ENCODE measurements around the gene SLC16A1.
"Not testable (repeated sequence)": the region's sequence is repeated elsewhere in the genome, so short reads cannot be mapped to it uniquely, and the experiment has no call there.

Gene SLC16A1

GRCh38 chr1:112955773-112956543 lies at the start of gene SLC16A1:
Gene SLC16A1 (minus strand): TSS chr1:112956196. CDS start chr1:112929308, 26,888 bp downstream.
- peak within 1 kb of the TSS; percentile 85 for H3K27ac ChIP-seq
- H3K36me3 ChIP-seq (ENCODE audit: insufficient read depth, low read length), result peaks cover 32% of the 10 kb centered on the region
- DNase-seq (ENCODE audit: low read depth, low spot score), result no peak
- H3K4me3 ChIP-seq, result peak within 1 kb of the TSS; percentile 99
- no peak for TF ChIP-seq EZH2 (IDR thresholded peaks at IDR 0.05)
- TF ChIP-seq FOXP2 (optimal IDR thresholded peaks at IDR 0.05; ENCODE audit: control extremely low read depth, extremely low read length, insufficient read depth), result peak; percentile 15
- peak; percentile 100 for TF ChIP-seq POLR2AphosphoS5 (IDR thresholded peaks at IDR 0.05; ENCODE audit: borderline replicate concordance, low read depth, low read length)
- H3K9ac ChIP-seq (ENCODE audit: insufficient read length), result peak within 1 kb of the TSS; percentile 96
- no peaks in the 10 kb centered on the region for H3K9me3 ChIP-seq (ENCODE audit: low read depth, low read length)

- TF ChIP-seq EZH2 (IDR thresholded peaks at IDR 0.05), result no peak
- no peak for TF ChIP-seq POLR2AphosphoS5 (IDR thresholded peaks at IDR 0.05; ENCODE audit: borderline replicate concordance, low read depth, low read length)
- no peak for TF ChIP-seq FOXP2 (optimal IDR thresholded peaks at IDR 0.05; ENCODE audit: control extremely low read depth, extremely low read length, insufficient read depth)
- Histone ChIP-seq H3K36me3 (ENCODE audit: insufficient read depth, low read length) (no peaks in the 10 kb centered on the region; the same call in 1 of the 2 replicates), H3K27ac (no peak overlapping the region)
These were observed 48.0 kb upstream of the SLC16A1 start for GRCh38 chr1:113003751-113004690.

GRCh38 chr1:113002297-113002696 lies 46.3 kb upstream of the SLC16A1 start:
- Histone ChIP-seq H3K36me3 (ENCODE audit: insufficient read depth, low read length) (no peaks in the 10 kb centered on the region), H3K9ac (ENCODE audit: insufficient read length) (no peak overlapping the region), H3K4me3 (no peak overlapping the region), H3K9me3 (ENCODE audit: low read depth, low read length) (no peaks in the 10 kb centered on the region), H3K27ac (no peak overlapping the region)
- TF ChIP-seq FOXP2 (optimal IDR thresholded peaks at IDR 0.05; ENCODE audit: control extremely low read depth, extremely low read length, insufficient read depth), result no peak
- TF ChIP-seq POLR2AphosphoS5 (IDR thresholded peaks at IDR 0.05; ENCODE audit: borderline replicate concordance, low read depth, low read length), result no peak
- TF ChIP-seq EZH2 (IDR thresholded peaks at IDR 0.05), result no peak
- DNase-seq (ENCODE audit: low read depth, low spot score), result no peak

More at GRCh38 chr1:113003751-113004690, 48.0 kb upstream of the SLC16A1 start:
- Histone ChIP-seq H3K9ac (ENCODE audit: insufficient read length) (no peak overlapping the region), H3K4me3 (no peak overlapping the region), H3K9me3 (ENCODE audit: low read depth, low read length) (no peaks in the 10 kb centered on the region)
- no peak for DNase-seq (ENCODE audit: low read depth, low spot score)

GRCh38 chr1:112998592-112999235 lies 42.7 kb upstream of the SLC16A1 start:
- H3K9ac ChIP-seq (ENCODE audit: insufficient read length), result peak overlapping the region; percentile 6

GRCh38 chr1:112997781-112998180 lies 41.8 kb upstream of the SLC16A1 start:
- H3K9ac ChIP-seq (ENCODE audit: insufficient read length), result no peak overlapping the region
- TF ChIP-seq FOXP2 (optimal IDR thresholded peaks at IDR 0.05; ENCODE audit: control extremely low read depth, extremely low read length, insufficient read depth) (no peak), EZH2 (IDR thresholded peaks at IDR 0.05) (no peak), POLR2AphosphoS5 (IDR thresholded peaks at IDR 0.05; ENCODE audit: borderline replicate concordance, low read depth, low read length) (no peak)
- H3K9me3 ChIP-seq (ENCODE audit: low read depth, low read length), result no peaks in the 10 kb centered on the region
- no peak for DNase-seq (ENCODE audit: low read depth, low spot score)
- no peaks in the 10 kb centered on the region for H3K36me3 ChIP-seq (ENCODE audit: insufficient read depth, low read length)
- H3K27ac ChIP-seq, result no peak overlapping the region
- no peak overlapping the region for H3K4me3 ChIP-seq

More at GRCh38 chr1:112998592-112999235, 42.7 kb upstream of the SLC16A1 start:
- Histone ChIP-seq H3K4me3 (peak overlapping the region; percentile 46), H3K27ac (peak overlapping the region; percentile 72), H3K9me3 (ENCODE audit: low read depth, low read length) (no peaks in the 10 kb centered on the region), H3K36me3 (ENCODE audit: insufficient read depth, low read length) (no peaks in the 10 kb centered on the region)
- no peak for TF ChIP-seq FOXP2 (optimal IDR thresholded peaks at IDR 0.05; ENCODE audit: control extremely low read depth, extremely low read length, insufficient read depth)
- no peak for TF ChIP-seq EZH2 (IDR thresholded peaks at IDR 0.05)
- TF ChIP-seq POLR2AphosphoS5 (IDR thresholded peaks at IDR 0.05; ENCODE audit: borderline replicate concordance, low read depth, low read length), result no peak
- peak; percentile 74 for DNase-seq (ENCODE audit: low read depth, low spot score)

GRCh38 chr1:112995890-112996289 lies 39.9 kb upstream of the SLC16A1 start:
- TF ChIP-seq FOXP2 (optimal IDR thresholded peaks at IDR 0.05; ENCODE audit: control extremely low read depth, extremely low read length, insufficient read depth), result no peak
- TF ChIP-seq POLR2AphosphoS5 (IDR thresholded peaks at IDR 0.05; ENCODE audit: borderline replicate concordance, low read depth, low read length), result no peak
- no peak for TF ChIP-seq EZH2 (IDR thresholded peaks at IDR 0.05)
- no peak overlapping the region for H3K9ac ChIP-seq (ENCODE audit: insufficient read length)
- H3K36me3 ChIP-seq (ENCODE audit: insufficient read depth, low read length), result no peaks in the 10 kb centered on the region
- no peak for DNase-seq (ENCODE audit: low read depth, low spot score)
- H3K27ac ChIP-seq, result no peak overlapping the region
- no peak overlapping the region for H3K4me3 ChIP-seq
- no peaks in the 10 kb centered on the region for H3K9me3 ChIP-seq (ENCODE audit: low read depth, low read length)

- not testable (repeated sequence) for H3K9me3 ChIP-seq (ENCODE audit: low read depth, low read length); DNase-seq (ENCODE audit: low read depth, low spot score); H3K4me3 ChIP-seq; H3K36me3 ChIP-seq (ENCODE audit: insufficient read depth, low read length); H3K27ac ChIP-seq; H3K9ac ChIP-seq (ENCODE audit: insufficient read length)
These were observed 39.0 kb upstream of the SLC16A1 start for GRCh38 chr1:112995021-112995420.

GRCh38 chr1:112992780-112993179 lies 36.8 kb upstream of the SLC16A1 start:
- Histone ChIP-seq H3K36me3 (ENCODE audit: insufficient read depth, low read length) (no peaks in the 10 kb centered on the region), H3K9ac (ENCODE audit: insufficient read length) (no peak overlapping the region)

More at GRCh38 chr1:112992780-112993179, 36.8 kb upstream of the SLC16A1 start:
- H3K9me3 ChIP-seq (ENCODE audit: low read depth, low read length), result no peaks in the 10 kb centered on the region
- DNase-seq (ENCODE audit: low read depth, low spot score), result no peak
- no peak overlapping the region for H3K27ac ChIP-seq
- TF ChIP-seq EZH2 (IDR thresholded peaks at IDR 0.05) (no peak), POLR2AphosphoS5 (IDR thresholded peaks at IDR 0.05; ENCODE audit: borderline replicate concordance, low read depth, low read length) (no peak), FOXP2 (optimal IDR thresholded peaks at IDR 0.05; ENCODE audit: control extremely low read depth, extremely low read length, insufficient read depth) (no peak)
- H3K4me3 ChIP-seq, result no peak overlapping the region
